GM18868 (cell line): Measurements from ENCODE around the gene HSPH1.
A peak's percentile ranks its signal among the peaks of the same experiment; 100 is the strongest.

Experiments
- ATAC-seq: cut with Tn5 transposase; IDR thresholded peaks from one replicate; pipeline ENCODE4 v1.9.1; 2021; ENCODE audit warnings: mild to moderate bottlenecking, moderate library complexity; ENCODE audit not compliant: unreplicated experiment

The HSPH1 gene

DNA sequence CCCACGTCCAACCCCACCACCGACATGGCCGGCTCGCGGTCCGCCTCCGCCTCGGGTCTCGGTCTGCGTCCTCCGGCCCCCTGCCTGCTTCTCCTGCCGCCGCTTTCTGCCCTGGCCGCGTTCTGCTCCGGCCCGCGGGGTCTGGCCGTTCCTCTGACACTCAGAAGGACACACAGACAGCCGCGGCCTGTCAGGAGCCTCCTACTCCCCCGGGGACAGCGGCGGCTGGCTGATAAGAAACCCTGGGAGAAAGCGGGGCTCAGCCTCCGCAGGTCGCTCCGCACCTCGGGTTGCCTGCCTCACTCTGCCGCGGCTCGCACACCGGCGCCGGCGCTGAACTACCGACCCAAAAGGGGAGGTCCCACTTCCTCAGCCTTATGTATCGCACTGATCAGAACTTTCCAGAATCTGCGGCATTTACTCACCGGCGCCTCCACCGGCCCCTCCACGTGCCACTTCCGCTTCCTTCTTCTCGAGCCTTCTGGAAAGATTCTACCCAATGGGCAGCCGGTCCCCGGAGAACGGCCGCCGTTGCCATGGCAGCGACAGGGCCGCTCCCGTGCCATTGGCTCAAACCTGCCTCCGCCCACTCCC, at the start of gene HSPH1:
HSPH1 (minus strand) TSS at position 348 of the 594 bp plus-strand sequence; CDS start at position 26, 322 bp downstream.
- ATAC-seq, result peak; percentile 82

DNA sequence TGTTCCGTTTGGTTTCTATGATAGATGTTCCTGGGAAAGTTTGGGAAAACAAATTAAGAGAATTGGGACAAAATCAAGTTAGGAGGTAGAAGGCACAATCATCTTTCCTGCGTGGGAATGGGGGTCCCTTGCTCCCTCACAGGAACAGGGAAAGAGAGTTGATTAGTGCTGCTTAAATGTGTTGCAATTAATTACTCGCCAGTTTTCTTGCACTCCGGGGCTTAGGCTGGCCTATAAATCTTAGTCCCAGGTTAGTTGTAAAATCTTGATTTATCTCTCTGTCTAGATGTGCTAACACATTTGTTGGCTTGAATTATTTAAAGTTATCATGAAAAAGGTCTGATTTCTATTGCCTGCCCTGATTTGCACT, 48.1 kb upstream of the HSPH1 start:
- ATAC-seq, result no peak

DNA sequence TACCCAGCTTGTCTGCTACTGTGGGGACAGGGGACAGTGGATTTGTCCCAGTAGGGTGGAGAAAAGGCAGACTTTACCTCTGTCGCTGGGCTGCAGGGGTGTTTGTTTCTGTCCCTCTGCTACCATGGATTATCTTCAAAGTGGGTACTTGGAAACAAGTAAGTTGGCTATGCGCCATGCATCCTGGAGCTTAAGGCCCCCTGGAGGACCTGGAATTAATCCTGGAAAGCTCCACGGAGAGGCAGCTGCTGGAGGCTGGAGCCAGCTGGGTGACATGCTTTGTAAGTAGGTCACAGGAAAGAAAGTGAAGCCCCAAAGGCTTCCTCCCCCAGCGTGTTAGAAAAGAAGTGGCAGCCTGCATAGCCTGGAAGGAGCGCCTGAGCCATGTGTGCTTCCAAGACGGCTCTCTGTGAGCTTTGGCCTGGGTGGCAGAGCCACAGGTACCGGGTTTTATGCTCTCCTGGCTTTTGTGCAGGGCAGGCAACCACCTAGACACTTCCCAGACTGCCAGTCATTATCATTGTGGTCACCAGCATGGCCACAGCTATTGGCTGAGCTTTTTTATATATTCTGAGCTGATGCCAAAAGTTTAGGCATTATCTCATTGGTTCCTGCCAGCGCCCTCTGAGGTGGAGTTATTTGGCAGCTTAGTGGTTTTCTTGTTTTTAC, 47.6 kb upstream of the HSPH1 start:
- ATAC-seq, result no peak

DNA sequence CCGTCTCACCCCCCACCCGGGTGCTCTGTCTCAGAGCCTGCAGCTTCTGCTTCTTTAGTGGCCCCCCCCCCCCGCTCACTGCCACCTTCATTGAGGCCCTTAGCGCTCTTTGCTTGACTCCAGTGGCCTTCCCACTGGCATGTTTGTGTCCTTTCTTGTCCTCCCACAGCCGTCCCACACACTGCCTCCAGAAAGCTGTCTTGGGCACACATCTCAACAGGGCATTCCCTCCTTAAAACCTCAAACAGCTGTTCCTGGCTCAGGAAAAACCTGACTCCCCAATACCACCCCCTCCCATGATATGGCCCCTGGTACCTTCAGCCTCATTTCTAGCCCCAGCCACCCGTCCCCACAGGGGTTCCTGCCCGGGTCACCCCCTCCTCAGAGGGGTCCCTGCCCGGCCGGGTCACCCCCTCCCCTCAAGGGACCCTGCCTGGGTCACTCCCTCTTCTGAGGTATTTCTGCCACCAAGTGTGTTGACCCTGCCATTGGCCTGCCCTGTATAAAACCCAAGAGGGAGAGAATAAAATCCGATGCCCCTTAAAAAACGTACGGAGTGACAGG, 46.9 kb upstream of the HSPH1 start:
- no peak for ATAC-seq

DNA sequence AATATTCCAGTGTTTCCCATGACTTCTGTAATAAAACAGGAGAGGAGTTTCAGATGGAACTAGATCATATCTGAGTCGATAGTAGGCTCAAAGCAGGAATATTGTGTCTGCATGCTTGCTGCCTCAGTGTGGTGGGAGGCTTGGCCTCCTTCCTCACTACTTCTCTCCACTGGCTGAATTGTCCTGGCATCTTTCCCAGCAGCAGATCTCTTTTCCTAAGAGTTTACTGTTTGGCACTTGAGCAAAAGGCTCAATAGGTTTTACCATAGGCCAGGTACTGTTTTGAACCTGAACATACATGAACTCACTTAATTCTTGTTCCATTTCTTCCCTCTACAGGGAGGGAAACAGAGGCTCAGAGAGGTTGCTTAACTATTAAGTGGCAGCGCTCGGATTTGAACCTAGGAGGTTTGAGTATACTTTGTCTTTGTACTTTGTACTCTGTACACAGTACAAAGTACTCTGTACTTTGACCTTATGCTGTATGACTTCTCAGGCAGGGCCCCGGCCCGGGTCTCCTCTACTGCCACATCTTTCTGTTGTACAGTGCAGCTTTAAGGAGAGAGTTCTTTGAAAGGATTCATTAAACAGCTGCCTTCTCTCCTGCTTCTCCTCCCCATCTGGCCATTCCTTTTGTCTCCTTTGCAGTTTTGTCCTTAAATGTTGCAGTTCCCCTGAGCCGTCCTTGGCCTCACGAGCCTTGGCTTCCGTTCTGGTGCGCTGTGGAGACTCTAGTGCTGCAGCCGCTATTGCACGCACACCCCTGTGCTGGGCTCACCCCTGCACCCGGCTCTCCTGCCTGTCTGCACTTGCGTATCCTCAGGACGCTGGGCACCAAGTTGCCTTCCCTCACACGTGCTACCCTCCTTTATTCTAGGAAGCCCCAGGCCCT, 46.2 kb upstream of the HSPH1 start:
- peak; percentile 47 for ATAC-seq

DNA sequence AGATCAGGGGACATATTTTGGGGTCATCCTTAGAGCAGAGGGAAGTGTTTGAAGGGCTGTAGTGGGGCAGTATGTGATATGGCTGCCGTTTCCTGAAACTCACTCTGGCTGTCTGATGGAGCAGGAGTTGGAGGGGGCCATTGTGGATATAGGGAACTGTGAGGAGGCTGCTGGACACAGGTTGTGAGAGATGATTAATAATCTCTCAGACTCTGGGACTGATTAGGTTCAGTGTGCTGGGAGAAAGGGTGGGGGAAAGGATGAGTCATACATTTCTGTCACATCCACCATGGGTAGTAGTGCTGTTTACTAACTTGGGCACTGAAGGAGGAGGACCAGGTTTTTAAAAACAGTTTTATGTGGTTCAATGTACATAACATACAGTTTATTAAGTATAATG, 42.9 kb upstream of the HSPH1 start:
- no peak for ATAC-seq

DNA sequence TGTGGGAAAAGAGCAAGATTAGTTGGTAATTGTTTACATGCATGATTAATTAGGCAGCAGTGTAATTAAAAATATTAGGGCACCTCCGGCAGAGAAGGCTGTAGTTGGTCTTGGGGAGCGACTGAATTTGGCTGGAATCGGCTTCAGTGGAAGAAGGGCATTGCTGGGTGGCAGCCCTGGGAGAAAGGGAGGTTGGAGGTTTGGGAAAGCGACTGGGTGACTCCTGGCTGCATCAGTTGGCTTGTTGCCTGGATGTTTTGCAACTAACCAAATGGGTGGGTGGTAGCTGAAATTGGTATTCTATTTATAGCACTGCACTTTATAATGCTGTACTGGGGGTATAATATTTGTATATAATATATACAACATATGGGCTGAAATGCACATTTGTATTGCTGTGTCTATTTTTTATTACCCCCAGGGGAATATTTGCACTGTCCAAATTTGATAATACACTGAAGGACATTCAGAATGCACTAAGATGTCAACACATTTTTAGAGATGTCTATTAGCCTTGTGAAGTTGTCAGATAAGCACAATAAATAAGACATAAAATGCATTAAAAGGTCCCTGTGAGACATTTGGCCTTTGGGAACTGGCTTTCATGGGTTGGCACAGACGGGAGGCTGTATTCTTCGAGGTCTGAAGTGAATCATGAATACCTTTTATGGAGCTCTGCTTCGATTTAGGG, 39.8 kb upstream of the HSPH1 start:
- ATAC-seq, result no peak

DNA sequence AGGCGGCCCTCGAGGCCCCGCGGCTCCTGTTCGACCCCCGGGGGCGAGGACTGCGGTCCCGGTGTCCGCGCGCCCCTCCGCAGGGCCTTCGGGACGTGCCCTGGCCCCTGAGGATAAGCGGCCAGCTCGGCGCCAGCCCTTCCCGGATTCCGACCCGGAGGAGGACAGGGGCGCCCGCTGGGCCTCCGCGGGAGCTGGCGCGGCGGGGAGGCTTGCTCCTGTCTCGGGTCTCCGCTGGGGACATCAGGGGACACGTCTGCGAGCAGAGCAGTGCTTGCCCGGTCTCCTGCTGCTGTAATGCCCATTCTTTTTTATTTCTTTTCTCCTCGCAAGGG, 38.9 kb upstream of the HSPH1 start:
- ATAC-seq, result peak; percentile 9

DNA sequence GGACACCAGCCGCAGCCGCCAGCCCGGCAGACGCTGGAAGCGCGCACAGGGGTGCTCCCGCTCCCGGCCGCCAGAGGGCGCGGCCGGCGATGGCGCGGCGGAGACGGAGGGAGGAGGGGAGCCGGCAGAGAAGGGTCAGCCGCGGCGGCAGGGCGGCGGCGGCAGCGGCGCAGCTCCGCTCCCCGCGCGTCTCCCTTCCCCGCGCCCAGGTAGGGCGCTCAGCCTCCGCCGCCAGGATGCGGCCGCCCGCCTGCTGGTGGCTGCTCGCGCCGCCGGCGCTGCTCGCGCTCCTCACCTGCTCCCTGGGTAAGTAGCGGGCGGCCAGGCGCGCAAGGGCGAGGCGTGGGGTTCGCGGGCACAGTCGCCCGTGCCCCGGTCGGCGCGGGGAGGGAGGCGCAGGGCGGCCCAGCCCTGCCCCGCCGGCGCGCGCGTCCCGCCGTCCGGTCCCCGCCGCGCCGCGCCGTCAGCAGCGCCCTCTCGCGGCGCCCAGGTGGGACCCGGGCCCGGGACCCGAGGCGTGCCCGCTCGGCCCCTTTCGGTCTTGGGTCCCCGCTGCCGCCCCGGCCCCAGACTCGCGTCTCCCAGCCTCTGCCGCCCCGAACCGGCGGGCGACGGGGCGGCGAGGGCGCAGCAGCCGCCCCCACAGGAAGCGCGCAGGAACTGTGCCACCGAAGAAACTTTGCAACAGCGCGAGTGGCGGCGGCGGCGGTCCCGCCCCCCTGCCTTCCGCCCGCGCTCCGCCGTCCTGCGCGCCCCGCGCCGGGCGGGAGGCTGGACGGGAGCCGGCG, 38.3 kb upstream of the HSPH1 start, which contains the start of gene B3GLCT:
B3GLCT (plus strand) TSS at position 127 of the 788 bp plus-strand sequence; CDS start at position 237, 110 bp downstream.
- peak; percentile 87 for ATAC-seq

DNA sequence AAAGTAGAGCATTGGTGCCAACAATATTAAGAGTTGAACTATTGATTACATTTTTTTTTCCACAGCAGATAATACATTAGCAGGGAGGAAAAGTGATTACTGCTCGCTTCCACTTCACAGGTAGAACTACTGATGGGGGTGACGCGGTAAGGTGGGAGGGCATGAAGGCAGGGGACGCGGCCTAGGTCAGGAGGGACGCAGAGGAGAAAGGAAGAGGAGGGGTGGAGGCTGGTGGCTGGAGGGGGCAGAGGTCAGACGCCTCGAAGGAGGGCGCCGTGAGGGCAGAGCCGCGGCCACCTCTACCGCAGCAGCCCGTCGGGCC, 37.8 kb upstream of the HSPH1 start:
- ATAC-seq, result peak; percentile 5

DNA sequence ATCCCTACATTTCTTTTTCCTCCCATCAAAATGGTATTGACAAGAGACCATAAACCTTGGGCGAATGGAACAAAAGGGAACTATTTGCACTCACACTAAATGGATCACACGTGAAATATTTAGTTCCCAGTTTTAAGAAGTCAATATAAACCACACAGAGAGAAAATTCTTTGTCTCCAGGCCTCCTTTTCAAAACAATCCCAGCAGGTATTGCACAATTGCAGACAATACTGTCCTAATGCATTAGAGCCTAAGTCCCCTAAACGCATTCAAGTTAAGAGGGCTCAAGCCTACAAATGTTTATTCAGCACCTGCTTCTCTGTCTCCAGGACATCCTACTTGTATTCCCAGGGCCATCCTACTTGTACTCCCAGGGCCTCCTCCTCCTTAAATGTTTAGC, 36.8 kb upstream of the HSPH1 start:
- ATAC-seq, result no peak

DNA sequence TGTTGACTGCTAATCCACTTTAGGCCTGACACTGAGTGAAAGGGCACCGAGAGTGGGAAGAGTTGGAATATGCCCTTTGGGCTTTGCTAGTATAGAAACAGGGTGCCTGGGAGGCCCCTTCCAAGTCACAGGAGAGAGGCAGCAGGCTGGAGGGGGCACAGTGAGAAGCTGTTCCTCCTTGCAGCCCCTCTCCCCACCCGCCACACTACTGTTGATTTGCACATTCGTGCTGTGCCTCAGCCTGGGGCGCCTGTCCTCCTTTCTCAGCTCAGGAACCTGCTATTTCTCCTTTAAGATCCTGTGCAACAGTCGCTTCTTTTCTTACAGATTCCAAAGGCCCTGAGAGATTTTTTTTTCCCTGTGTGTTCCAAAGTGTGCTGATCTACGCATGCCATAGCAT, 35.3 kb upstream of the HSPH1 start:
- ATAC-seq, result no peak

DNA sequence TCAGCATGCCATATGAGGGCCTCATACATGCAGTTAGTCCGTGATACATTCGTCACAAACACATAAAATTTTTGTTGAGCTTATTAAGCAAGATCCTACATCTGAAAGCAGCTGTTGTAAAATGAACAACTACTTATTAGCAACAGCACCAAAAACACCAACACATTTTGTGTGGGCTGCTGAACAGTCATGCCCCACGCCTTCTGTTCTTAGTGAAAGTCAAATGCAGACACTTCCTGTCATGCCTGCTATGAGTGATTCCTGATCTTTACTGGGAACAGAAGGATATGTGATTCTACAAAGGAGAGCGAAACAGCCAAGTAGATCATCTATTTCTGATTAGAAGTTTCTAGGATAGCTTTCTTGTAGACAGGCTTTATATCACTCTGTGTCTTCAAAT, 33.9 kb upstream of the HSPH1 start:
- no peak for ATAC-seq

DNA sequence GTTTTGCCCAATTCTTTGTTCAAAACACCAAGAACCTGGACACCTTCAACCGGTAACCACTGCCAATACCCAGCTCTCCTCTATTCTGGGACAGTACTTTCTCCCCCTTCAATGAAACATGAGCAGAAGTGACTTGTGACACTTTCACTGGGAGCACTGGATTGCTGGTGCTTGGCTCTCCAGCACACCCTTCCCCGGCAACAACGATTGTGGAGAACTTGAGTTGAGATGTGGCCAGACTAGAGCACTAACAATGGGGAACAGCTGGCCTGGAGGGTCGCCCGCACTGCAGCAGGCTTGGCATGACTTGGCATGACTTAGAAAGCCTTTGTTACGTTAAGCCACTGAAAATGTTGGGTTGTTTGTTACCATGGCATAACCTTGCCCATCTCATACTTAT, 30.6 kb upstream of the HSPH1 start:
- no peak for ATAC-seq

DNA sequence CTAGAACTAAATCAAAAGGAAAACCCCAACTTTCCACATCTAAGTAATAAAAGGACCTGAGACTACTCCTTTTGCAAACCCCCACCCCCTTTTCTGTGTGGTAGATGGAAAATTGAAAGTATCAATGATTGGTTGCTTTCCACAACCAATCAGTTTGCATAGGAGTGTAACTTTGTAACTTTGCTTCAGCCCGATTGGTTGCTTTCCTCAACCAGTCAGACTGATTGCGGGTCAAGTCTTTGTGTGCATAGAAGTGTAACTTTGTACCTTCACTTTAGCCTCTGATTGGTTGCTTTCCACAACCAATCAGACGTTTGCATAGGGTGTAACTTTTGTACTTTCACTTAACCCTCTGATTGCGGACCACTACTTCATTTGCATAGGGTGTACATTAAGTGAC, 30.0 kb upstream of the HSPH1 start:
- ATAC-seq, result no peak

DNA sequence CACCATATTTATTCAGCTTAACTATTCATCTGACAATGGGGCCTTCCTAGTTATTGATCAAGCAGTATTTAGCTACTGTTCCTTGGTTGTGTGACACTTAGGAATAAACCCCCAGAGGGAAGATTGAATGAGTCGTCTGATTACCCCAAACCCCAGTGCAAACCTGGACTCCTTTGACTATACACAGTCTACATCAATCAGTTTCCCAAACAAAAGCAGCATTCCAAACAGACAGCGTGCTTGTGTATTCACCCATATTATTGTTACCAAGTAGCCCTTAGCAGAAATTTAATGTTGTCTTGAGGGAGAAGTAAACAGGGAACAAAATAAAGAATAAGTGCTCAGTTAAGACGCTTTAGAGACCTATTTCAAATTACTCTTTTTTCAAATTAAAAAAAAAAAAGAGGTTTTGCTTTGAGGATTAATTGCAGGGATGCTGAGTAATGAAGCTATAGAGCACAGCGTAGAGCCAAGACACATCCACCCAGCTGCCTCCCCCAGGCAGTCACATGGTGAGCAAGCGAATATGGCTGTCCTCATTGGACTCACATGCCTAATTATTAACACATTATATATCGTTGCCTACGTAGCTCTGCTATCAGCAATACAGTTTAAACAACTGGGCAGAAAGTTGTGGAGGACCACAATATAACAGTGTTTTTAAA, 23.4 kb upstream of the HSPH1 start:
- ATAC-seq, result no peak

DNA sequence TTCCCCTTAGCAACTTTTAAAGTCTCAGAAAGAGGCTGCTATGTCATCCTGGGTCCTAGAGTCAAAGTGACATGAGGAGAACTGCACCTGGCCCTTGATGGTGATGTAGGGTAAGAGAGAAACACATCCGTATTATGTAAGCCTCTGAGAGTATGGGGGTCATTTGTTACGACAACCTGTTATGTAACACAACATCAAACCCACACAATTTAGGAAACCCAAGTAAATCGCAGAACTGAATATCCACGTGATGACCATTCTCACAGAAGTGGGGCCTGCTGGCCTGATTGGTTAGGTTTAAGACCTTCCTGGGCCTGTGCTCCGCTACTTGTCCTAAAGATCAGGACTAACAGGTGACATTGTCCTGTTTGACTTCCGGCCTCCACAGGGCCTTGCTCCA, 22.7 kb upstream of the HSPH1 start:
- ATAC-seq, result no peak

DNA sequence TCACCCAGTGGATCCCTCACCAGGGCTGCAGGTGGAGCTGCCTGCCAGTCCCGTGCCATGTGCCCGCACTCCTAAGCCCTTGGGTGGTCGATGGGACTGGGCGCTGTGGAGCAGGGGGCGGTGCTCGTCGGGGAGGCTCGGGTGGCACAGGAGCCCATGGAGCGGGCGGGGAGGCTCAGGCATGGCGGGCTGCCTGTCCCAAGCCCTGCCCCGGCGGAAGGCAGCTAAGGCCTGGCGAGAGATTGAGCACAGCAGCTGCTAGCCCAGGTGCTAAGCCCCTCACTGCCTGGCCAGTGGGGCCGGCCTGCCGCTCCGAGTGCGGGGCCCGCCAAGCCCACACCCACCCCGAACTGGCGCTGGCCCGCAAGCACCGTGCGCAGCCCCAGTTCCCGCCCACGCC, 21.3 kb upstream of the HSPH1 start:
- ATAC-seq, result no peak

DNA sequence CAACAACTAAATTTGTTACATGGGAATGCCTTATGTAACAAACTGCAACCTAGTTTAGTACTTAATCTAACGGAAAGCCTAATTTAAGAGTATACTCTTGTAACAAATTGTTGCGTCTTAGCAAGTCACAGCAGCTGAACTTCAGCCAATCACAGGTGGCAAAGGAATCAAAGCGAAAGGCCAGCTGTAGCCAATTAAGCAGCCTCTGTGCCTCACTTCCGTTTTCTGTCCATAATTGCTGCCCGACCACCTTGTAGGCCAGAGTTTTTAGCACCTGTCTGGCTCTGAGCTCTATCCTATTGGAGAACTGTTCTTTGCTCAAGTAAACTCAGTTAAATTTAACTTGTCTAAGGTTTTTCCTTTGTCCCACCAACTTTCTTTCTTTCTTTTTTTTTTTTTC, 18.1 kb upstream of the HSPH1 start:
- ATAC-seq, result no peak

DNA sequence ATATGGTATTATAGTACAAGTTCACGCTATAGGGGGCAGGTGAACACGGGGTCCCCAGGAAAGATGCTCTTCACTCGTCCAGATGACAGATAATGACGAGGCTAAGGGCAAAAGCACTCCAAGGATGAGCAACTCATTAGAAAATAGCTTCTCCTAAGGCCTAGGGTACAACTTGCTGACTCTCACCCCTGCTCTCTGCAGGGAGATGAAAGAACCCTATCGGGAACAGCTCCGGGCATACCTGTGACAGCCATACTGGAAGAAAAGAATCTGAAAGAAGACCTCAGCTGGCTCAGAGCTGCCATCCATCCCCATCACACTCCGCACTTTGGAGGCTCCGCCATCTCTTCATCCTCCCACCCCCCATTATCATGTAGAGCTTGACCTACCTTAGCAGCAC, 17.5 kb upstream of the HSPH1 start:
- no peak for ATAC-seq
